Osteoblast (primary cell): ENCODE measurements around the gene SIGMAR1. TPM values are rescaled to one million over a fixed set of nuclear protein-coding genes. Genes with fewer than 3 reads are reported as not detected.

Source experiments
- DNase-seq: peaks from one replicate; pipeline ENCODE4 v3.0.0; 2011; ENCODE audit warnings: low spot score, mixed read lengths; ENCODE audit not compliant: insufficient read length; ENCODE audit errors: missing footprints
- H2AFZ ChIP-seq: 2 replicates; pipeline ENCODE4 v1.6.0; 2011; ENCODE audit warnings: mild to moderate bottlenecking, low read length
- H3K27ac ChIP-seq: 2 replicates; pipeline ENCODE4 v1.5.1; 2011; ENCODE audit warnings: mild to moderate bottlenecking, low read depth, low read length, moderate library complexity
- H3K27me3 ChIP-seq: 2 replicates; pipeline ENCODE4 v1.6.0; 2012; ENCODE audit warnings: mild to moderate bottlenecking, control low read depth, inconsistent platforms, low read length, moderate library complexity; ENCODE audit not compliant: insufficient read depth
- H3K36me3 ChIP-seq: 2 replicates; pipeline ENCODE4 v1.5.1; 2011; ENCODE audit warnings: mild to moderate bottlenecking, low read length, control low read depth, moderate library complexity; ENCODE audit not compliant: insufficient read depth
- H3K4me1 ChIP-seq: 2 replicates; pipeline ENCODE4 v1.5.1; 2011; ENCODE audit warnings: mild to moderate bottlenecking, low read length, control low read depth, moderate library complexity; ENCODE audit not compliant: insufficient read depth
- H3K4me2 ChIP-seq: 2 replicates; pipeline ENCODE4 v1.6.0; 2011; ENCODE audit warnings: mild to moderate bottlenecking, low read length; ENCODE audit not compliant: insufficient read depth
- H3K4me3 ChIP-seq: fragments of 200-600 bp; sonication (generic); 3 replicates; pipeline ENCODE4 v1.5.1; 2012; ENCODE audit warnings: mild to moderate bottlenecking, low read length, inconsistent platforms; ENCODE audit not compliant: insufficient read depth
- H3K79me2 ChIP-seq: 2 replicates; pipeline ENCODE4 v1.6.0; 2012; ENCODE audit warnings: mild to moderate bottlenecking, low read length, control low read depth, inconsistent platforms; ENCODE audit not compliant: insufficient read depth
- H3K9me3 ChIP-seq: 2 replicates; pipeline ENCODE4 v1.5.1; 2011; ENCODE audit warnings: low read depth, low read length, control low read depth
- H4K20me1 ChIP-seq: 2 replicates; pipeline ENCODE4 v1.6.0; 2012; ENCODE audit warnings: mild to moderate bottlenecking, low read length, control low read depth; ENCODE audit not compliant: insufficient read depth
- total RNA-seq: library from RNA; depleted of rRNA; stranded (reverse); fragments of >200 nt; gene quantifications from 2 replicates; pipeline ENCODE4 v1.2.3, GENCODE V29; 2012
- TF ChIP-seq, protein P1 (sequence below): IDR thresholded peaks from 2 replicates; pipeline ENCODE4 v1.5.1; 2011; ENCODE audit warnings: mild to moderate bottlenecking, low read depth, low read length, moderate library complexity; ENCODE audit errors: extremely low read depth

Gene SIGMAR1
- total RNA-seq, 1 donor: 72.7 TPM

DNA sequence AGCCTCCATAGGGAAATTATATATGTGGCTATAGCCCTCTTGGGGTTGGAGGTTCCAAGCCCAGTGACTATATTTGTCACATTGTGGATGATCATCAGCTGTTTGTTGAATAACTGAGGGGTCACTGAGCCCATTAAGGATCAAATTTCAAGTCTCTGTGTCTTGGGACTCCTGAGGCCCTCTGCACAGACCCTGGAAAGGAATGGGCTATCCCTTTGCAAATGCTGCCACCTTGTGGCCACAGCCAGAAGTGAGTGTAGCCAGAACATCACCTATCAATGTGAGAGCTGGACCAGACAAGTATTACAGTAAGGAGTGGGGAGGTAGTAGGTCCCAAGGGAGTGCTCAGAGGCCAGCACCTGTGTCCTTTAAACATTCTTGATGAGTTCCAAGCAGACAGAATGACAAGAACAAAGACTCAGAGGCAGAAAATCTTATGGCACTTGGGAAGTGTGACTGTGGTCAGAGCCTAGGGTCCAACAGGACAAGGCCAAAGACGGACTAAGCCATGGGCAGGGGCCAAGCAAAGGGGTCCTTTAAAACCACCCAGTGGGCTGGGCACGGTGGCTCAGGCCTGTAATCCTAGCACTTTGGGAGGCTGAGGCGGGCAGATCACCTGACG, 33.9 kb downstream of the SIGMAR1 start:
- Histone ChIP-seq H3K4me1 (no peaks in the 10 kb centered on the region), H3K4me3 (no peak overlapping the region), H4K20me1 (no peaks in the 10 kb centered on the region), H3K27ac (no peak overlapping the region), H2AFZ (no peak overlapping the region), H3K9me3 (no peaks in the 10 kb centered on the region), H3K4me2 (no peak overlapping the region), H3K36me3 (no peaks in the 10 kb centered on the region), H3K27me3 (peaks cover 6% of the 10 kb centered on the region), H3K79me2 (no peaks in the 10 kb centered on the region)
- peak; percentile 94 for DNase-seq
- TF ChIP-seq, protein P1, sequence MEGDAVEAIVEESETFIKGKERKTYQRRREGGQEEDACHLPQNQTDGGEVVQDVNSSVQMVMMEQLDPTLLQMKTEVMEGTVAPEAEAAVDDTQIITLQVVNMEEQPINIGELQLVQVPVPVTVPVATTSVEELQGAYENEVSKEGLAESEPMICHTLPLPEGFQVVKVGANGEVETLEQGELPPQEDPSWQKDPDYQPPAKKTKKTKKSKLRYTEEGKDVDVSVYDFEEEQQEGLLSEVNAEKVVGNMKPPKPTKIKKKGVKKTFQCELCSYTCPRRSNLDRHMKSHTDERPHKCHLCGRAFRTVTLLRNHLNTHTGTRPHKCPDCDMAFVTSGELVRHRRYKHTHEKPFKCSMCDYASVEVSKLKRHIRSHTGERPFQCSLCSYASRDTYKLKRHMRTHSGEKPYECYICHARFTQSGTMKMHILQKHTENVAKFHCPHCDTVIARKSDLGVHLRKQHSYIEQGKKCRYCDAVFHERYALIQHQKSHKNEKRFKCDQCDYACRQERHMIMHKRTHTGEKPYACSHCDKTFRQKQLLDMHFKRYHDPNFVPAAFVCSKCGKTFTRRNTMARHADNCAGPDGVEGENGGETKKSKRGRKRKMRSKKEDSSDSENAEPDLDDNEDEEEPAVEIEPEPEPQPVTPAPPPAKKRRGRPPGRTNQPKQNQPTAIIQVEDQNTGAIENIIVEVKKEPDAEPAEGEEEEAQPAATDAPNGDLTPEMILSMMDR: peak; percentile 91

DNA sequence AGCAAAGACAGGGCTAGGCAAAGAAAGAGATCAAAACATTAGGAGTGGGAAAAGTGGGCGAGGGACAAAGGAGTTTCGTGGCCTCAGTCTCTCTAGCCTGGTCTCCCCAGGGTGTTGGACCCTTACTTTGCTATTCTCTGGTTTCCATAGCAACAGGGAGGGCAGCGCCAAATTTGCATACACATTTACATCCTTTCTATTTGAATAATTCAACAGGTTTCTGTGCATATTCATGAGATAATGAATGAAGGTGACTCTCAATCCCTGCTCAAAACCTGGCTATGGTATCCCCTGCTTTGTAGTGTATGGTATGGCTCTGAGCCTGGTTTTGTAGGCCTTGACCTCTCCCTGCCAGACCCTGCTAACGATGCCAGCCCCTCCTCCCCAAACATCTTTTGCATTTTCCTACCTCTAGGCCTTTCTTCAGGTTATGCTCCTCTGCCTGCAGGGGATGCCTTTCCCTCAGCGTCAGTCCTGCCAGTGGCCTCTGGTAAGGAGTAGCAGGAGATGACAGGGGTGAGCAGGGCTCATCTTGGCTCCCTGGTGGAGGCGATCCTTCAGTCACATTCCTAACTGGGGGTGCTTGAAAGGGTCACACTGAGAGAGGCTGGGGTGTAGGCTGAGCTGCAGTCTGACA, 35.5 kb downstream of the SIGMAR1 start:
- Histone ChIP-seq H3K4me3 (no peak overlapping the region), H3K27ac (no peak overlapping the region), H3K9me3 (no peaks in the 10 kb centered on the region), H2AFZ (no peak overlapping the region), H3K4me2 (no peak overlapping the region), H3K27me3 (peaks cover 9% of the 10 kb centered on the region), H3K36me3 (no peaks in the 10 kb centered on the region), H4K20me1 (no peaks in the 10 kb centered on the region), H3K4me1 (no peaks in the 10 kb centered on the region), H3K79me2 (no peaks in the 10 kb centered on the region)
- TF ChIP-seq, protein P1: no peak
- peak; percentile 23 for DNase-seq

DNA sequence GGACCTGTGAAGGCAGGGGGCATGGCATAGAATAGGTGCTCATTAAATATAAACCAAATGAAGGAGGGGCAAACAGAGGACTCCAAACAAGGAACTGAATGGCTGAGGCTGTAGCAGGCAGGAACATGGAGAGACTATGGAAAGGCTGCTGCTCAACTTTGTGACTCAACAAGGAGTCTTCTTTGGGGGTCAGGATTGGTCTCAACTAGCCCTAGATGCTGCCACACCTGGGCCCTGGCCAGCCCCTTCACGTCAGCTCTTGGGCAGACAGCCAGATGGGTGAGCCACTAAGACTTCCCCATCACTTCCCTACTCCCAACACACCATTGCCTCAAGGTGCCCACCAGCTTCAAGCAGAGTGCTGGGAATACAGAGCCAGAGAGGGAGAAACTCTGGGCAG, 36.7 kb downstream of the SIGMAR1 start:
- H3K36me3 ChIP-seq: no peaks in the 10 kb centered on the region
- H4K20me1 ChIP-seq: no peaks in the 10 kb centered on the region
- H3K4me2 ChIP-seq: no peak overlapping the region
- H3K27ac ChIP-seq: no peak overlapping the region
- H3K4me3 ChIP-seq: no peak overlapping the region
- H3K4me1 ChIP-seq: no peaks in the 10 kb centered on the region
- H3K27me3 ChIP-seq: peaks cover 11% of the 10 kb centered on the region
- DNase-seq: peak; percentile 1
- no peaks in the 10 kb centered on the region for H3K79me2 ChIP-seq
- no peaks in the 10 kb centered on the region for H3K9me3 ChIP-seq
- TF ChIP-seq, protein P1: no peak
- no peak overlapping the region for H2AFZ ChIP-seq

DNA sequence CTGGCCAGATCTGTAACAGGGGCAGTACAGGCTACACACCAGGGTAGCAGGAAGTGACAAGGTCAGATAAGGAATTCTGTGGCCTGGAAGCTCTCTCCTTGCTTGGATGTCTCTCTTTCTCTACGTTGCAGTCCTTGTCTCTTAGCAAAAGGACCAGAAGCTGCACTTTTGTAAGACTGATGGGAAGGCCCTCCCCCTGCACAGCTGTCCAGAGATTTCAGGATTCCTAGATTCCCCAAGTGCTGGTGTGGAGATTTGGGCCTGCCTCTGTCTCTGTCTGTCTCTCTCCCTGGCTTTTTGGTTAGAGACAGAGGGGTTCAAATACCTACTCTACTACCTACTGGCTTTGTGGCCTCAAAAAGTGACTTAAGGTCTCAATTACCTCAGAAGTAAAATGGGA, 38.0 kb downstream of the SIGMAR1 start:
- H3K79me2 ChIP-seq: no peaks in the 10 kb centered on the region
- no peak overlapping the region for H2AFZ ChIP-seq
- no peak overlapping the region for H3K4me2 ChIP-seq
- no peaks in the 10 kb centered on the region for H3K36me3 ChIP-seq
- TF ChIP-seq, protein P1: no peak
- peaks cover 12% of the 10 kb centered on the region for H3K27me3 ChIP-seq
- H3K4me3 ChIP-seq: no peak overlapping the region
- H3K27ac ChIP-seq: no peak overlapping the region
- DNase-seq: peak; percentile 36
- H3K4me1 ChIP-seq: no peaks in the 10 kb centered on the region
- H3K9me3 ChIP-seq: no peaks in the 10 kb centered on the region
- peaks cover 2% of the 10 kb centered on the region for H4K20me1 ChIP-seq
